MM.1S (cell line): ENCODE data around the gene ITIH3.

Experiments used
- DNase-seq: peaks from one replicate; pipeline ENCODE4 v3.0.0-alpha.2; 2015
- H2AFZ ChIP-seq: fragments of 300-600 bp; sonication (generic); 2 replicates; pipeline ENCODE4 v1.6.0; 2016; ENCODE audit warnings: antibody characterized with exemption, low read length
- H3F3A ChIP-seq: fragments of 300-600 bp; sonication (generic); 2 replicates; pipeline ENCODE4 v1.6.1; 2016; ENCODE audit warnings: mild to moderate bottlenecking, antibody characterized with exemption, low read length, moderate library complexity, mixed read lengths; ENCODE audit not compliant: insufficient read depth
- H3K27ac ChIP-seq: fragments of 300-600 bp; sonication (generic); 2 replicates; pipeline ENCODE4 v1.5.1; 2016; ENCODE audit warnings: mild to moderate bottlenecking, low read length
- H3K27me3 ChIP-seq: fragments of 300-600 bp; sonication (generic); replicated peaks from 2 replicates; pipeline ENCODE4 v1.6.0; 2016; ENCODE audit warnings: low read length; ENCODE audit not compliant: insufficient read depth
- H3K36me3 ChIP-seq: fragments of 300-600 bp; sonication (generic); replicated peaks from 2 replicates; pipeline ENCODE4 v1.6.1; 2016; ENCODE audit warnings: mild to moderate bottlenecking, low read length, mixed read lengths; ENCODE audit not compliant: insufficient read depth
- H3K4me1 ChIP-seq: fragments of 300-600 bp; sonication (generic); 2 replicates; pipeline ENCODE4 v1.6.1; 2016; ENCODE audit warnings: low read length, mixed read lengths
- H3K4me2 ChIP-seq: fragments of 300-600 bp; sonication (generic); 2 replicates; pipeline ENCODE4 v1.6.0; 2016; ENCODE audit warnings: low read depth, low read length
- H3K4me3 ChIP-seq: fragments of 300-600 bp; sonication (generic); 2 replicates; pipeline ENCODE4 v1.5.1; 2016; ENCODE audit warnings: low read length, mixed read lengths
- H3K79me2 ChIP-seq: fragments of 300-600 bp; sonication (generic); 2 replicates; pipeline ENCODE4 v1.6.1; 2016; ENCODE audit warnings: mixed run types, low read length, mixed read lengths
- H3K9ac ChIP-seq: fragments of 300-600 bp; sonication (generic); 2 replicates; pipeline ENCODE4 v1.6.1; 2016; ENCODE audit warnings: low read length, mixed read lengths
- H3K9me2 ChIP-seq: fragments of 300-600 bp; sonication (generic); replicated peaks from 2 replicates; pipeline ENCODE4 v1.6.1; 2016; ENCODE audit warnings: mild to moderate bottlenecking, low read length, mixed read lengths; ENCODE audit not compliant: insufficient read depth
- H3K9me3 ChIP-seq: fragments of 300-600 bp; sonication (generic); replicated peaks from 2 replicates; pipeline ENCODE4 v1.6.1; 2016; ENCODE audit warnings: mild to moderate bottlenecking, low read length, mixed read lengths; ENCODE audit not compliant: insufficient read depth
- H4K20me1 ChIP-seq: fragments of 300-600 bp; sonication (generic); 2 replicates; pipeline ENCODE4 v1.6.1; 2016; ENCODE audit warnings: mild to moderate bottlenecking, low read length, moderate library complexity, mixed read lengths; ENCODE audit not compliant: insufficient read depth
- CTCF ChIP-seq: fragments of 300-600 bp; sonication (generic); IDR thresholded peaks from 2 replicates; pipeline ENCODE4 v1.5.1; 2016; ENCODE audit warnings: antibody characterized with exemption, low read length, mixed read lengths
- EZH2 ChIP-seq: fragments of 300-600 bp; sonication (generic); optimal IDR thresholded peaks from 2 replicates; pipeline ENCODE3; 2017; ENCODE audit warnings: low read depth, mild to moderate bottlenecking, antibody characterized with exemption, low read length, mixed read lengths
- EZH2phosphoT487 ChIP-seq: fragments of 300-600 bp; sonication (generic); IDR thresholded peaks from 2 replicates; pipeline ENCODE4 v1.6.1; 2018; ENCODE audit warnings: antibody characterized with exemption, low read length

Gene ITIH3

GRCh38 chr3:52784931-52785590, 9.5 kb upstream of the ITIH3 start:
- H3K27me3 ChIP-seq, result no peaks in the 10 kb centered on the region

GRCh38 chr3:52786330-52787215, 8.0 kb upstream of the ITIH3 start:
- TF ChIP-seq EZH2, result no peak
- TF ChIP-seq CTCF, result no peak
- TF ChIP-seq EZH2phosphoT487, result no peak
- H4K20me1 ChIP-seq, result no peaks in the 10 kb centered on the region
- no peaks in the 10 kb centered on the region for H3K27me3 ChIP-seq
- H3K9me3 ChIP-seq, result no peaks in the 10 kb centered on the region
- H3K4me1 ChIP-seq, result no peaks in the 10 kb centered on the region
- no peak overlapping the region for H3K27ac ChIP-seq
- H3K79me2 ChIP-seq, result no peaks in the 10 kb centered on the region
- no peak for DNase-seq
- H3K4me3 ChIP-seq, result no peak overlapping the region
- H3K4me2 ChIP-seq, result no peak overlapping the region
- H2AFZ ChIP-seq, result no peak overlapping the region
- H3K36me3 ChIP-seq, result no peaks in the 10 kb centered on the region
- H3F3A ChIP-seq, result no peaks in the 10 kb centered on the region
- no peak overlapping the region for H3K9ac ChIP-seq
- no peaks in the 10 kb centered on the region for H3K9me2 ChIP-seq

More at GRCh38 chr3:52784931-52785590, 9.5 kb upstream of the ITIH3 start:
- Histone ChIP-seq H3K4me3 (no peak overlapping the region), H3K4me1 (no peaks in the 10 kb centered on the region), H3K9me2 (no peaks in the 10 kb centered on the region), H3F3A (no peaks in the 10 kb centered on the region), H4K20me1 (no peaks in the 10 kb centered on the region), H2AFZ (no peak overlapping the region), H3K9me3 (no peaks in the 10 kb centered on the region), H3K79me2 (no peaks in the 10 kb centered on the region), H3K27ac (no peak overlapping the region), H3K9ac (no peak overlapping the region), H3K36me3 (no peaks in the 10 kb centered on the region), H3K4me2 (no peak overlapping the region)
- no peak for TF ChIP-seq EZH2
- no peak for TF ChIP-seq CTCF
- no peak for TF ChIP-seq EZH2phosphoT487
- no peak for DNase-seq

DNA sequence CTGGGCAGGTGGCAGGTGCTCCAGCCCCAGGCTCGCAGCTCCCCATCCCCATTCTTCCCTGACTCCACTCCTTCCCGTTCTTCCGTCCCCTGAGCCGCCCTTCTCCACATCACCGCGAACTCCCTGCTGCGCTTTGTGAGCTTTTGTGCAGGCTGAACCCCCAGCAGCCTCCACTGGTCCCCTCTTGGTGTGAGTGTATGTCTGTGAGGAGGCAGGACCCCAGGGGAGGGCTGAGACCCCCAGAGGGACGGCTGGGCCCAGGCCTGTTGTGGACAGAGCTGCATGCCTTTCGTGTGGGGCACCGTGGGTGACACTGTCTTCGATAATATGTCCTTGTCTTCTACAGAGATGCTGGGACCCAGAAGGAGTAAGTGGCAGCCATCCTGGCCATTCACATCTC, 7.3 kb upstream of the ITIH3 start:
- Histone ChIP-seq H4K20me1 (no peaks in the 10 kb centered on the region), H2AFZ (no peak overlapping the region), H3K27me3 (no peaks in the 10 kb centered on the region), H3K9me3 (no peaks in the 10 kb centered on the region), H3K9ac (no peak overlapping the region), H3K4me3 (no peak overlapping the region), H3K9me2 (no peaks in the 10 kb centered on the region), H3K27ac (no peak overlapping the region), H3K79me2 (no peaks in the 10 kb centered on the region), H3K4me1 (no peaks in the 10 kb centered on the region), H3F3A (no peaks in the 10 kb centered on the region), H3K4me2 (no peak overlapping the region), H3K36me3 (no peaks in the 10 kb centered on the region)
- TF ChIP-seq EZH2 (no peak), CTCF (no peak), EZH2phosphoT487 (no peak)
- no peak for DNase-seq
